HG03342 (cell line): Measurements from ENCODE around the gene CUL2.
"Not testable (repeated sequence)": the region's sequence is repeated elsewhere in the genome, so short reads cannot be mapped to it uniquely, and the experiment has no call there.

ENCODE experiments used
- ATAC-seq: cut with Tn5 transposase; IDR thresholded peaks from one replicate; pipeline ENCODE4 v1.9.1; 2021; ENCODE audit warnings: mild to moderate bottlenecking, moderate library complexity; ENCODE audit not compliant: unreplicated experiment

The CUL2 gene

GRCh38 chr10:34985823-34986222, 104.3 kb downstream of the CUL2 start:
- ATAC-seq = no peak

GRCh38 chr10:34985146-34985545, 105.0 kb downstream of the CUL2 start:
- no peak for ATAC-seq

GRCh38 chr10:34981844-34982243, 108.3 kb downstream of the CUL2 start:
- no peak for ATAC-seq

GRCh38 chr10:34979938-34980337, 110.2 kb downstream of the CUL2 start:
- no peak for ATAC-seq

- ATAC-seq = no peak
These were observed 112.1 kb downstream of the CUL2 start for GRCh38 chr10:34978080-34978479.

GRCh38 chr10:34976380-34976910, 113.7 kb downstream of the CUL2 start:
- ATAC-seq = not testable (repeated sequence)

GRCh38 chr10:34974364-34975065, 115.6 kb downstream of the CUL2 start:
- not testable (repeated sequence) for ATAC-seq

- ATAC-seq = not testable (repeated sequence)
These were observed 116.4 kb downstream of the CUL2 start for GRCh38 chr10:34973757-34974156.

GRCh38 chr10:34973121-34973520, 117.0 kb downstream of the CUL2 start:
- not testable (repeated sequence) for ATAC-seq

- not testable (repeated sequence) for ATAC-seq
These were observed 117.5 kb downstream of the CUL2 start for GRCh38 chr10:34972591-34972990.

- ATAC-seq = not testable (repeated sequence)
These were observed 118.4 kb downstream of the CUL2 start for GRCh38 chr10:34971606-34972334.

GRCh38 chr10:34969171-34969570, 121.0 kb downstream of the CUL2 start:
- no peak for ATAC-seq

GRCh38 chr10:34967335-34967880, 122.7 kb downstream of the CUL2 start:
- ATAC-seq = no peak

GRCh38 chr10:34966451-34966850, 123.7 kb downstream of the CUL2 start:
- ATAC-seq = no peak

- ATAC-seq = no peak
These were observed 124.1 kb downstream of the CUL2 start for GRCh38 chr10:34966040-34966439.

GRCh38 chr10:34964166-34964800, 125.9 kb downstream of the CUL2 start:
- no peak for ATAC-seq

- no peak for ATAC-seq
These were observed 127.3 kb downstream of the CUL2 start for GRCh38 chr10:34962866-34963265.

GRCh38 chr10:34960983-34961382, 129.2 kb downstream of the CUL2 start:
- no peak for ATAC-seq

- ATAC-seq = no peak
These were observed 130.4 kb downstream of the CUL2 start for GRCh38 chr10:34959786-34960185.

GRCh38 chr10:34959321-34959720, 130.8 kb downstream of the CUL2 start:
- ATAC-seq = no peak
